HepG2 (cell line): ENCODE data around the gene VPS13D. TPM values are rescaled to one million over a fixed set of nuclear protein-coding genes. Genes with fewer than 3 reads are reported as not detected.

ENCODE experiments used
- ATAC-seq: fragments of 200-7000 bp; cut with Tn5 transposase; 3 replicates; pipeline ENCODE4 v1.9.1; 2020; ENCODE audit warnings: mild to moderate bottlenecking, moderate library complexity
- BruUV-seq: library from RNA; stranded (reverse); fragments of 400-500 nt; replicated peaks from 2 replicates; lab custom pipeline; 2021; lab: Mats Ljungman, UMichigan
- CTCF ChIA-PET: fragments of 300-600 bp; formaldehyde crosslinking; extraction: SDS; loops from one replicate; lab custom pipeline; 2021; ENCODE audit warnings: low total read pairs, inconsistent platforms, low intra/inter-chr PET ratio; lab: Yijun Ruan, JAX
- POLR2A ChIA-PET: fragments of 350-600 bp; sonication (Branson Sonifier 250); formaldehyde crosslinking; loops from one replicate; lab custom pipeline; 2020; ENCODE audit warnings: antibody characterized with exemption, inconsistent platforms; lab: Yijun Ruan, JAX
- DNase-seq: peaks from one replicate; pipeline ENCODE4 v3.0.0-alpha.2; 2015; ENCODE audit warnings: low spot score
- FAIRE-seq: peaks from 3 replicates; lab custom pipeline; 2011; peaks lifted over from hg19 to GRCh38; lab: Jason Lieb, UNC
- H2AFZ ChIP-seq: one replicate; pipeline ENCODE4 v1.6.1; 2011; ENCODE audit warnings: low read length, inconsistent platforms
- H3K27ac ChIP-seq: fragments of 300-600 bp; 3 replicates; pipeline ENCODE4 v1.8.0; 2011; ENCODE audit warnings: mixed run types, mild to moderate bottlenecking, mixed read lengths, low read length, inconsistent platforms; ENCODE audit not compliant: insufficient read depth; ENCODE audit errors: extremely low read length
- H3K27me3 ChIP-seq, 2 experiments: fragments of 200-600 bp in 1 of 2; 2 replicates in 1 of 2; 3 replicates in 1 of 2; pipeline versions ENCODE4 v1.6.0 to v1.8.0; 2011; ENCODE audit warnings: low read length in 2 of 2, mild to moderate bottlenecking in 2 of 2, moderate library complexity in 2 of 2, inconsistent platforms in 1 of 2; ENCODE audit not compliant: insufficient read depth in 2 of 2, control insufficient read depth in 1 of 2
- H3K36me3 ChIP-seq, 2 experiments: fragments of 200-600 bp in 1 of 2; replicated peaks in 1 of 2; 2 replicates in 1 of 2; 3 replicates in 1 of 2; pipeline versions ENCODE4 v1.5.1 to v1.8.0; 2011; ENCODE audit warnings: low read length in 2 of 2, inconsistent platforms in 1 of 2; ENCODE audit not compliant: insufficient read depth in 2 of 2, control insufficient read depth in 1 of 2
- H3K4me1 ChIP-seq: 2 replicates; pipeline ENCODE4 v1.5.1; 2012; ENCODE audit warnings: low read length, inconsistent platforms; ENCODE audit not compliant: insufficient read depth
- H3K4me2 ChIP-seq: 2 replicates; pipeline ENCODE4 v1.6.0; 2011; ENCODE audit warnings: low read depth, low read length, inconsistent platforms
- H3K4me3 ChIP-seq, 3 experiments: fragments of 200-600 bp in 1 of 3; sonication (generic), shearing (Covaris generic) in 1 of 3; replicated peaks in 1 of 3; 2 replicates each; pipeline ENCODE4 v1.5.1; 2011 to 2016; ENCODE audit warnings: low read length in 3 of 3, inconsistent platforms in 2 of 3, low read depth in 2 of 3, mild to moderate bottlenecking in 2 of 3, control low read depth in 1 of 3, mixed read lengths in 1 of 3; ENCODE audit not compliant: insufficient read depth in 1 of 3
- H3K79me2 ChIP-seq: one replicate; pipeline ENCODE4 v1.6.1; 2011; ENCODE audit warnings: low read length, inconsistent platforms; ENCODE audit not compliant: insufficient read depth
- H3K9ac ChIP-seq: 2 replicates; pipeline ENCODE4 v1.6.0; 2011; ENCODE audit warnings: mild to moderate bottlenecking, low read depth, low read length, inconsistent platforms; ENCODE audit not compliant: insufficient read depth
- H3K9me3 ChIP-seq: 2 replicates; pipeline ENCODE4 v1.5.1; 2012; ENCODE audit warnings: mild to moderate bottlenecking, low read length
- H4K20me1 ChIP-seq: 2 replicates; pipeline ENCODE4 v1.6.0; 2011; ENCODE audit warnings: inconsistent platforms, mild to moderate bottlenecking, low read length, moderate library complexity; ENCODE audit not compliant: insufficient read depth
- EHMT2 ChIP-seq: fragments of 200-600 bp; sonication (generic); IDR thresholded peaks from 2 replicates; pipeline ENCODE4 v1.7.0; 2017; ENCODE audit warnings: antibody characterized with exemption, low read depth, low read length, borderline replicate concordance
- IKZF1 ChIP-seq: fragments of 450-650 bp; IDR thresholded peaks from 2 replicates; pipeline ENCODE4 v1.7.1; 2016
- MAFF ChIP-seq: IDR thresholded peaks from 2 replicates; pipeline ENCODE4 v1.6.1; 2011; ENCODE audit warnings: low read depth, low read length, improper control_type of control experiment
- MAFK ChIP-seq, 2 experiments: IDR thresholded peaks in 1 of 2; conservative IDR thresholded peaks in 1 of 2; 2 replicates each; pipeline ENCODE4 v1.6.1; 2011; ENCODE audit warnings: improper control_type of control experiment in 2 of 2, low read length in 2 of 2
- MTA3 ChIP-seq: sonication (generic); formaldehyde crosslinking; IDR thresholded peaks from 2 replicates; pipeline ENCODE4 v1.4.0; 2020; ENCODE audit warnings: missing genetic modification reagents
- MXI1 ChIP-seq: IDR thresholded peaks from 3 replicates; pipeline ENCODE4 v1.6.1; 2012; ENCODE audit warnings: low read depth, low read length, inconsistent platforms, borderline replicate concordance
- SRSF1 ChIP-seq: fragments of 200-400 bp; formaldehyde crosslinking; optimal IDR thresholded peaks from 2 replicates; pipeline ENCODE3; 2017; ENCODE audit warnings: mild to moderate bottlenecking, low read depth, low read length, moderate library complexity
- ZNF607 ChIP-seq: sonication (generic); formaldehyde crosslinking; IDR thresholded peaks from 2 replicates; pipeline ENCODE4 v1.5.1; 2020; ENCODE audit warnings: missing genetic modification reagents, mild to moderate bottlenecking, borderline replicate concordance
- ZNF614 ChIP-seq: IDR thresholded peaks from 2 replicates; pipeline ENCODE4 v1.6.1; 2018; ENCODE audit warnings: missing biosample characterization, missing genetic modification reagents, inconsistent platforms, borderline replicate concordance
- ZNF703 ChIP-seq: sonication (generic); formaldehyde crosslinking; IDR thresholded peaks from 2 replicates; pipeline ENCODE4 v1.5.1; 2020; ENCODE audit warnings: missing genetic modification reagents, mild to moderate bottlenecking, moderate library complexity, borderline replicate concordance
- WGBS: methylation state at CpG from one replicate; pipeline ENCODE4 v1.1.6; 2017; ENCODE audit warnings: low lambda C conversion rate; 5-methylcytosine and 5-hydroxymethylcytosine counted together
- in situ Hi-C: cut with HindIII; loops from 2 replicates; pipeline ENCODE4 v1.10.0; 2017; ENCODE audit warnings: low pct_unique_long_range_greater_than_20kb; ENCODE audit not compliant: extremely low pct_ligation_motif_present
- intact Hi-C: fragments of 100-400 bp; cut with micrococcal nuclease; formaldehyde crosslinking; loops from one replicate; pipeline ENCODE4 v1.10.0; 2022; ENCODE audit not compliant: unreplicated experiment
- polyA plus RNA-seq, 8 experiments: library from polyadenylated mRNA; depleted of rRNA in 3 of 8; stranded (reverse) in 7 of 8; unstranded in 1 of 8; fragments of >200 nt; fragmentation: Illumina TruSeq in 4 of 8; extraction: Trizol in 4 of 8; gene quantifications; 2 replicates each; pipeline versions ENCODE4 v1.2.1 to v1.2.3, GENCODE V29; 2011 to 2016; ENCODE audit warnings: low read depth in 4 of 8, missing spikeins in 1 of 8, mixed read lengths in 1 of 8; ENCODE audit not compliant: insufficient read depth in 1 of 8
- total RNA-seq, 5 experiments: library from RNA; depleted of rRNA; stranded (reverse); fragments of >200 nt; fragmentation: Illumina TruSeq; extraction: Trizol; gene quantifications; 2 replicates each; pipeline ENCODE4 v1.2.3, GENCODE V29; 2016; ENCODE audit warnings: low read depth in 1 of 5
- TF ChIP-seq, protein P1 (sequence below): IDR thresholded peaks from 2 replicates; pipeline ENCODE4 v1.6.1; 2016; ENCODE audit warnings: missing compliant biosample characterization, missing genetic modification reagents, borderline replicate concordance
- TF ChIP-seq, protein P2 (sequence below): fragments of 450-650 bp; IDR thresholded peaks from 2 replicates; pipeline ENCODE4 v1.6.1; 2017
- TF ChIP-seq, protein P3 (sequence below): fragments of 450-650 bp; IDR thresholded peaks from 2 replicates; pipeline ENCODE4 v1.6.1; 2017; ENCODE audit warnings: mild to moderate bottlenecking
- TF ChIP-seq, protein P4 (sequence below): IDR thresholded peaks from 2 replicates; pipeline ENCODE4 v1.6.1; 2016

VPS13D gene
- total and polyA plus RNA-seq, 2 of the 13 experiments (the other 11 are each of a cell fraction or from before 2014, with no cell fraction given), result 8.6 to 13.9 TPM

DNA sequence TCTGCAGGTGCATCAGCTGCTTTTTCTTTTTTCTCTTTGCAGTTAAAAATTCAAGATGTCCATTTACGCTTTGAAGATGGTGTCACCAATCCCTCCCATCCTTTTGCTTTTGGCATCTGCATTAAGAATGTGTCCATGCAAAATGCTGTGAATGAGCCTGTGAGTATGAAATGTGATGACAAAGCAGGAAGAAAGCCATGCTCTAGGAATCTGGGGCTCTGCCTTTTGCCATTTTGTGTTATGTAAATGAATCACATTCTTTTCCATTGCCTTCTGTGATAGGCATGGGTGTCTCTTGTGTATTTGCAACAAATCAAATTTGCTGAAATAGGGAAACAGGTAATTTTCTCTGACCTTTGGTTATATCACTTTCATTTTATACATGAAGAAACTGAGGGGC lies 19.4 kb downstream of the VPS13D start:
- in situ Hi-C loops, result no loop called here
- H3K79me2 ChIP-seq, result no peaks in the 10 kb centered on the region
- no peaks in the 10 kb centered on the region for H3K4me1 ChIP-seq
- POLR2A ChIA-PET, result no interaction called here
- no peak for DNase-seq
- H3K36me3 ChIP-seq, result peaks cover 8 to 27% of the 10 kb centered on the region in 2 experiments
- intact Hi-C loops, result no loop called here
- no peak overlapping the region for H2AFZ ChIP-seq
- H4K20me1 ChIP-seq, result no peaks in the 10 kb centered on the region
- WGBS, result 100% methylated on average over 1 of the region's 1 CpG
- no peak overlapping the region for H3K4me3 ChIP-seq
- no peaks in the 10 kb centered on the region for H3K9me3 ChIP-seq
- TF ChIP-seq MAFK (conservative IDR thresholded peaks at IDR 0.05 in 1 of 2, IDR thresholded peaks at IDR 0.05 in 1 of 2; ENCODE audit: low read length in 2 of 2), result 0 out of 4 replicates have a peak, but pooled peaks of 1 of the 2 experiments have one; percentile 1
- 0 out of 2 replicates have a peak, but pooled peaks have one; percentile 5 for TF ChIP-seq MAFF
- no peak for TF ChIP-seq ZNF614 (CRISPR knock-in tag)
- BruUV-seq, result no TSS peak
- no peaks in the 10 kb centered on the region for H3K27me3 ChIP-seq
- CTCF ChIA-PET, result no interaction called here
- H3K9ac ChIP-seq, result no peak overlapping the region
- H3K4me2 ChIP-seq, result no peak overlapping the region
- no peak overlapping the region for H3K27ac ChIP-seq
- no peak for ATAC-seq
- no peak for FAIRE-seq

DNA sequence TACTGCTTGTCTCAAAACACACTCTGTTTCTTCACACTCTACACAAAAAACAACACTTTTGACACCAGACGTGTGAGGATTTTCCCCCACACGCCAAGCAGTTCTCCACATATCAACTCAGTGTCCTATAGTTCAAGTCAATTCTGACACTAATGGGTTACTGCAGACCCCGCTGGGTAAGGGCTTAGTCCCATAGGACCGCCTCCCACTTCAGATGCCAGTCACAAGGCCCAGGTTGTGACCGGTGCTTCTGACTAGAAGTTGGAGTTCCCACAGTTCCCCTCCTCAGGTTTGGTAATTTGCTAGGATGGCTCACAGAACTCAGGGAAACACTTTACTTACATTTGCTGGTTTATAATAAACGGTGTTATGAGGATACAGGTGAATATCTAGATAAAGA lies 19.9 kb downstream of the VPS13D start:
- Histone ChIP-seq H3K27ac (no peak overlapping the region), H3K9ac (no peak overlapping the region), H3K36me3 (peaks cover 3 to 22% of the 10 kb centered on the region in 2 experiments; a peak in 4 of 5 replicates), H3K4me2 (no peak overlapping the region), H3K9me3 (no peaks in the 10 kb centered on the region), H2AFZ (no peak overlapping the region), H3K79me2 (no peaks in the 10 kb centered on the region), H3K27me3 (no peaks in the 10 kb centered on the region), H3K4me1 (no peaks in the 10 kb centered on the region), H4K20me1 (no peaks in the 10 kb centered on the region), H3K4me3 (no peak overlapping the region)
- ATAC-seq (no peak), FAIRE-seq (no peak), DNase-seq (no peak)
- WGBS, result 96% methylated on average over 5 of the region's 6 CpGs
- in situ Hi-C loops, result no loop called here
- CTCF ChIA-PET, result no interaction called here
- POLR2A ChIA-PET, result no interaction called here
- no TSS peak for BruUV-seq
- intact Hi-C loops, result no loop called here
- TF ChIP-seq MTA3 (no peak), ZNF703 (no peak), ZNF607 (CRISPR knock-in tag) (no peak), EHMT2 (no peak), IKZF1 (no peak), SRSF1 (no peak), MXI1 (no peak)
- TF ChIP-seq, protein P1, sequence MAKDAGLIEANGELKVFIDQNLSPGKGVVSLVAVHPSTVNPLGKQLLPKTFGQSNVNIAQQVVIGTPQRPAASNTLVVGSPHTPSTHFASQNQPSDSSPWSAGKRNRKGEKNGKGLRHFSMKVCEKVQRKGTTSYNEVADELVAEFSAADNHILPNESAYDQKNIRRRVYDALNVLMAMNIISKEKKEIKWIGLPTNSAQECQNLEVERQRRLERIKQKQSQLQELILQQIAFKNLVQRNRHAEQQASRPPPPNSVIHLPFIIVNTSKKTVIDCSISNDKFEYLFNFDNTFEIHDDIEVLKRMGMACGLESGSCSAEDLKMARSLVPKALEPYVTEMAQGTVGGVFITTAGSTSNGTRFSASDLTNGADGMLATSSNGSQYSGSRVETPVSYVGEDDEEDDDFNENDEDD (CRISPR knock-in tag), result no peak
- TF ChIP-seq, protein P2, sequence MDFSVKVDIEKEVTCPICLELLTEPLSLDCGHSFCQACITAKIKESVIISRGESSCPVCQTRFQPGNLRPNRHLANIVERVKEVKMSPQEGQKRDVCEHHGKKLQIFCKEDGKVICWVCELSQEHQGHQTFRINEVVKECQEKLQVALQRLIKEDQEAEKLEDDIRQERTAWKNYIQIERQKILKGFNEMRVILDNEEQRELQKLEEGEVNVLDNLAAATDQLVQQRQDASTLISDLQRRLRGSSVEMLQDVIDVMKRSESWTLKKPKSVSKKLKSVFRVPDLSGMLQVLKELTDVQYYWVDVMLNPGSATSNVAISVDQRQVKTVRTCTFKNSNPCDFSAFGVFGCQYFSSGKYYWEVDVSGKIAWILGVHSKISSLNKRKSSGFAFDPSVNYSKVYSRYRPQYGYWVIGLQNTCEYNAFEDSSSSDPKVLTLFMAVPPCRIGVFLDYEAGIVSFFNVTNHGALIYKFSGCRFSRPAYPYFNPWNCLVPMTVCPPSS, result no peak
- TF ChIP-seq, protein P3, sequence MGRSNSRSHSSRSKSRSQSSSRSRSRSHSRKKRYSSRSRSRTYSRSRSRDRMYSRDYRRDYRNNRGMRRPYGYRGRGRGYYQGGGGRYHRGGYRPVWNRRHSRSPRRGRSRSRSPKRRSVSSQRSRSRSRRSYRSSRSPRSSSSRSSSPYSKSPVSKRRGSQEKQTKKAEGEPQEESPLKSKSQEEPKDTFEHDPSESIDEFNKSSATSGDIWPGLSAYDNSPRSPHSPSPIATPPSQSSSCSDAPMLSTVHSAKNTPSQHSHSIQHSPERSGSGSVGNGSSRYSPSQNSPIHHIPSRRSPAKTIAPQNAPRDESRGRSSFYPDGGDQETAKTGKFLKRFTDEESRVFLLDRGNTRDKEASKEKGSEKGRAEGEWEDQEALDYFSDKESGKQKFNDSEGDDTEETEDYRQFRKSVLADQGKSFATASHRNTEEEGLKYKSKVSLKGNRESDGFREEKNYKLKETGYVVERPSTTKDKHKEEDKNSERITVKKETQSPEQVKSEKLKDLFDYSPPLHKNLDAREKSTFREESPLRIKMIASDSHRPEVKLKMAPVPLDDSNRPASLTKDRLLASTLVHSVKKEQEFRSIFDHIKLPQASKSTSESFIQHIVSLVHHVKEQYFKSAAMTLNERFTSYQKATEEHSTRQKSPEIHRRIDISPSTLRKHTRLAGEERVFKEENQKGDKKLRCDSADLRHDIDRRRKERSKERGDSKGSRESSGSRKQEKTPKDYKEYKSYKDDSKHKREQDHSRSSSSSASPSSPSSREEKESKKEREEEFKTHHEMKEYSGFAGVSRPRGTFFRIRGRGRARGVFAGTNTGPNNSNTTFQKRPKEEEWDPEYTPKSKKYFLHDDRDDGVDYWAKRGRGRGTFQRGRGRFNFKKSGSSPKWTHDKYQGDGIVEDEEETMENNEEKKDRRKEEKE, result no peak
- TF ChIP-seq, protein P4, sequence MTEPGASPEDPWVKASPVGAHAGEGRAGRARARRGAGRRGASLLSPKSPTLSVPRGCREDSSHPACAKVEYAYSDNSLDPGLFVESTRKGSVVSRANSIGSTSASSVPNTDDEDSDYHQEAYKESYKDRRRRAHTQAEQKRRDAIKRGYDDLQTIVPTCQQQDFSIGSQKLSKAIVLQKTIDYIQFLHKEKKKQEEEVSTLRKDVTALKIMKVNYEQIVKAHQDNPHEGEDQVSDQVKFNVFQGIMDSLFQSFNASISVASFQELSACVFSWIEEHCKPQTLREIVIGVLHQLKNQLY (CRISPR knock-in tag), result no peak
